VCaP (cell line): Measurements from ENCODE around the gene MYO15B.

Experiments used
- H3K27ac ChIP-seq: fragments of 450-650 bp; 2 replicates; pipeline ENCODE4 v1.5.1; 2017
- CTCF ChIP-seq: fragments of 450-650 bp; conservative IDR thresholded peaks from 2 replicates; pipeline ENCODE4 v1.5.1; 2017; ENCODE audit warnings: mild to moderate bottlenecking, moderate library complexity

The MYO15B gene

GRCh38 chr17:75588596-75589011, 1.0 kb downstream of the MYO15B start:
- H3K27ac ChIP-seq: peak overlapping the region; percentile 72
- no peak for TF ChIP-seq CTCF

- peak; percentile 87 for TF ChIP-seq CTCF
- peak overlapping the region; percentile 72 for H3K27ac ChIP-seq
Measured at GRCh38 chr17:75589012-75589918, 1.7 kb downstream of the MYO15B start.

GRCh38 chr17:75589919-75590303, 2.3 kb downstream of the MYO15B start:
- no peak for TF ChIP-seq CTCF
- no peak overlapping the region for H3K27ac ChIP-seq

DNA sequence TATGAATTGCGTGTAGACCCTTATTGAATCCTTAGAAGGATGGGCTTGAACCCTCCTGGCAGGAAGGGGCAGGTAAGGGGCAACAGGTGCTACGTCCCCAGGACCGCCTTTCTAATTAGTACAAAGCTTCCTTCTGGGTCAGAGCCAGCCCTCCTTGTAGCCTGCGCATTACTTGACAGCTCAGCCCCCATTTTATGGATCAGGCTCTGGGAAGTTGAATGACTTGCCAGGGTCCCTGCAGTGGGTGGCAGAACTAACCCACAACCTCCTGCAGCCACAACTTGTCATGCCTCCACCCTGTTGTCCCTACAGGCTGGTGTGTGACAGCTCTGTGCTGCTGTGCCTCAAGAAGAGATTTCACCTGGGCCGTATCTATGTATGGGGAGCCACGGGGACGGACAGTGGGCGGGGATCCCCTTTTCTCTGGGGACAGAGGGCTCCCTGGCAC, 2.7 kb downstream of the MYO15B start:
- no peak overlapping the region for H3K27ac ChIP-seq
- TF ChIP-seq CTCF: no peak

- no peak overlapping the region for H3K27ac ChIP-seq
- no peak for TF ChIP-seq CTCF
Measured at GRCh38 chr17:75590849-75591721, 3.5 kb downstream of the MYO15B start.

GRCh38 chr17:75591722-75592302, 4.2 kb downstream of the MYO15B start:
- no peak overlapping the region for H3K27ac ChIP-seq
- no peak for TF ChIP-seq CTCF
